Parathyroid adenoma (tissue), 2 donors: Measurements from ENCODE around the gene PDSS2.

Experiments used
- H2AFZ ChIP-seq: fragments of 300-600 bp; sonication (generic); one replicate; pipeline ENCODE4 v1.7.0; 2017; ENCODE audit warnings: antibody characterized with exemption, mild to moderate bottlenecking
- H3K27ac ChIP-seq: fragments of 300-600 bp; sonication (generic); one replicate; pipeline ENCODE4 v1.7.0; 2017
- H3K27me3 ChIP-seq: fragments of 300-600 bp; sonication (generic); one replicate; pipeline ENCODE4 v1.7.0; 2017; ENCODE audit warnings: low read length; ENCODE audit not compliant: control insufficient read depth, insufficient read depth
- H3K36me3 ChIP-seq: fragments of 300-600 bp; sonication (generic); one replicate; pipeline ENCODE4 v1.7.0; 2017; ENCODE audit warnings: low read length; ENCODE audit not compliant: control insufficient read depth, insufficient read depth
- H3K4me1 ChIP-seq: fragments of 300-600 bp; sonication (generic); one replicate; pipeline ENCODE4 v1.7.0; 2017; ENCODE audit warnings: control low read depth
- H3K4me2 ChIP-seq: fragments of 300-600 bp; sonication (generic); one replicate; pipeline ENCODE4 v1.7.0; 2017; ENCODE audit warnings: low read length
- H3K4me3 ChIP-seq: fragments of 300-600 bp; sonication (generic); one replicate; pipeline ENCODE4 v1.7.0; 2017; ENCODE audit warnings: low read depth, low read length
- H3K79me2 ChIP-seq: fragments of 300-600 bp; sonication (generic); one replicate; pipeline ENCODE4 v1.7.0; 2017; ENCODE audit warnings: control low read depth
- H3K9ac ChIP-seq: fragments of 300-600 bp; sonication (generic); one replicate; pipeline ENCODE4 v1.7.0; 2017; ENCODE audit warnings: mild to moderate bottlenecking
- H3K9me3 ChIP-seq: fragments of 300-600 bp; sonication (generic); one replicate; pipeline ENCODE4 v1.7.0; 2017; ENCODE audit warnings: low read length; ENCODE audit not compliant: control insufficient read depth
- CTCF ChIP-seq: fragments of 300-600 bp; sonication (generic); IDR thresholded peaks from one replicate; pipeline ENCODE4 v1.7.0; 2017; ENCODE audit warnings: antibody characterized with exemption, mild to moderate bottlenecking
- donor health status: primary hyperparathyroidism.

PDSS2 gene

GRCh38 chr6:107107791-107108190 lies 351.6 kb downstream of the PDSS2 start:
- Histone ChIP-seq H3K9me3 (no peaks in the 10 kb centered on the region), H3K4me1 (no peaks in the 10 kb centered on the region), H3K4me3 (no peak overlapping the region), H3K27ac (no peak overlapping the region), H3K79me2 (no peaks in the 10 kb centered on the region), H3K36me3 (no peaks in the 10 kb centered on the region), H3K4me2 (no peak overlapping the region), H2AFZ (no peak overlapping the region), H3K9ac (no peak overlapping the region), H3K27me3 (no peaks in the 10 kb centered on the region)
- TF ChIP-seq CTCF, result no peak

GRCh38 chr6:107106165-107106564 lies 353.2 kb downstream of the PDSS2 start:
- Histone ChIP-seq H3K79me2 (no peaks in the 10 kb centered on the region), H3K36me3 (no peaks in the 10 kb centered on the region), H3K4me2 (no peak overlapping the region), H3K4me1 (no peaks in the 10 kb centered on the region), H3K27me3 (no peaks in the 10 kb centered on the region), H3K4me3 (no peak overlapping the region), H2AFZ (no peak overlapping the region), H3K9me3 (no peaks in the 10 kb centered on the region), H3K9ac (no peak overlapping the region), H3K27ac (no peak overlapping the region)
- no peak for TF ChIP-seq CTCF

- H3K36me3 ChIP-seq, result no peaks in the 10 kb centered on the region
- no peak overlapping the region for H3K27ac ChIP-seq
- no peak for TF ChIP-seq CTCF
- no peak overlapping the region for H2AFZ ChIP-seq
- H3K27me3 ChIP-seq, result no peaks in the 10 kb centered on the region
- H3K79me2 ChIP-seq, result no peaks in the 10 kb centered on the region
- no peak overlapping the region for H3K4me3 ChIP-seq
- no peaks in the 10 kb centered on the region for H3K9me3 ChIP-seq
- no peaks in the 10 kb centered on the region for H3K4me1 ChIP-seq
- H3K4me2 ChIP-seq, result no peak overlapping the region
- H3K9ac ChIP-seq, result no peak overlapping the region
Measured at GRCh38 chr6:107105511-107106116, 353.8 kb downstream of the PDSS2 start.

- Histone ChIP-seq H3K27me3 (no peaks in the 10 kb centered on the region), H3K36me3 (no peaks in the 10 kb centered on the region), H3K4me2 (no peak overlapping the region), H3K27ac (no peak overlapping the region), H3K9ac (no peak overlapping the region), H3K4me3 (no peak overlapping the region), H3K9me3 (no peaks in the 10 kb centered on the region), H2AFZ (no peak overlapping the region), H3K79me2 (no peaks in the 10 kb centered on the region), H3K4me1 (no peaks in the 10 kb centered on the region)
- TF ChIP-seq CTCF, result no peak
Measured at GRCh38 chr6:107103082-107103481, 356.3 kb downstream of the PDSS2 start.
